GM18526 (cell line): ENCODE data around the gene PRDX2.

ENCODE experiments used
- POLR2A ChIP-seq: IDR thresholded peaks from 3 replicates; pipeline ENCODE4 v1.6.1; 2011; ENCODE audit not compliant: insufficient read length; ENCODE audit errors: extremely low read depth

Gene PRDX2

DNA sequence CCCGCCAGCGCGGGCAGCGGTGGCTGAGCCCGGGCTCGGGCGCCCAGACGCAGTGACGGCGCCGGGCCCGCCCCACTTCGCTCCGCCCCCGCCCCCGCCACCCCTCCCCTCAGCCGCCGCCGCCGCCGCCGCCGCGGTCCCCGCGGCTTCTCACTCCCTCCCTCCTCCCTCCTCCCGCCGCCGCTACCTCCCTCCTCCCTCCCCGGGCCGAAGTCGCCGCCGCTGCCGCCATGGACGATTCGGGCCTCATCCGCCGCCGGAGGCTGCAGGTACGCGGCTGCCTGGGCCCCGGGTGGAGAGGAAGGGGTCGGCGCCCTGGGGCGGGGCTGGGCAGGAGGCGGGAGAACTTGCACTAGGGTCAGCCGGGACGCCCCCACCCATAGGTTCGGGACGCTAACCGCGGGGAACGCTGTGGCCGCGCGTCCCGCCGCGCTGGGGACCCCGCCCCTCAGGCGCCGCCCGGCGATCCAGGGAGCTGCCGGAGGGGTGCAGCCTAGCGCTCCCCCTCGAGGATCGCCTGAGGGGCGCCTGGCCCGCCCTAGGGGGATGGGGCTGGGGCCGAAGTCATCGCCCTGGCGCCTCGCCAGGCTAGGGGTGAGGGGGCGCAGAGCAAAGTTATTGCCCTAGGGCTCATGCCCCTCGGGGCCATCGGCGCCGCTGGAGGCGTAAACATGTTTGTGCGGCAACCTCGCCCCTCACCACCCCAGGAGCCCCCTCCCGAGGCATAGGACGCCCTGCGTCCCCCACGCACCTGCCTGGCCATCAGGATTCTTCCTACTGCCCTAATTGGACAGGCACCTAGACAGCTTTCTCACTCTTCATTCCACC is 32.4 kb upstream of the PRDX2 start:
- no peak for TF ChIP-seq POLR2A

DNA sequence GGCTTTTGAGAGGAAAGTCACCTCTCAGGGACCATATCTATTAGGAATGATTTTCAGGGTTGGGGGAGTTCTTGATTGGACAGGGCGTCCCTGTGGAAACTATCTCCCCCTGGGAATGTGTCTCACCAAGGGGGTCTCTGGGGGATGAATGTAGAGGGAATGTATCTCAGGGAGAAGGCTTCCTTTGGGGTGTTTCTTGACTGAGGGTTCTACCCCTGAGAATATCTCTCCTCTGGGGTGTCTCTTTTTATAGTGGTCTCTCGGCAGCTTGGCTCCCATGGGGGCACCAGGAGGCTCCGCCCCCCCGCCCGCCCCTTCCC is 31.8 kb upstream of the PRDX2 start:
- TF ChIP-seq POLR2A: no peak

DNA sequence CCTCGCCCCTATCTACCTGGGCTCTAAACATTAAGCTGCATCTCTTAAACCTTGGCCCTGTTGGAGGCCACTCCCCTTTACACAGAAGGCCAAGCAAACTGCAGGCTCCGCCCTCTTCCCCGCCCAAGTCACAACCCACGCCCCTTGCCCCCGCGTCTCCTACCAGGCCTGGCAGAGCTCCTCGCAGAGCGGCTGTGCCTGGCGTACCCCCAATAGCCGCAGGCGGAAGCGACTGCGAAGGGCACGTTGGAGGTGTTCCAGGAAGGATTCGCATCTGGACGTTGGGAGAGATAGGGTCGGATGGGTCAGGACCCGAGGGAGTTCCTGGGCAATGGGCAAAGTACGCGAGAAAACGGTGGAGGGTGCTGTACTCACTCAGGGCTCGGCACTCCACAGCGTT is 26.9 kb upstream of the PRDX2 start:
- TF ChIP-seq POLR2A: no peak

DNA sequence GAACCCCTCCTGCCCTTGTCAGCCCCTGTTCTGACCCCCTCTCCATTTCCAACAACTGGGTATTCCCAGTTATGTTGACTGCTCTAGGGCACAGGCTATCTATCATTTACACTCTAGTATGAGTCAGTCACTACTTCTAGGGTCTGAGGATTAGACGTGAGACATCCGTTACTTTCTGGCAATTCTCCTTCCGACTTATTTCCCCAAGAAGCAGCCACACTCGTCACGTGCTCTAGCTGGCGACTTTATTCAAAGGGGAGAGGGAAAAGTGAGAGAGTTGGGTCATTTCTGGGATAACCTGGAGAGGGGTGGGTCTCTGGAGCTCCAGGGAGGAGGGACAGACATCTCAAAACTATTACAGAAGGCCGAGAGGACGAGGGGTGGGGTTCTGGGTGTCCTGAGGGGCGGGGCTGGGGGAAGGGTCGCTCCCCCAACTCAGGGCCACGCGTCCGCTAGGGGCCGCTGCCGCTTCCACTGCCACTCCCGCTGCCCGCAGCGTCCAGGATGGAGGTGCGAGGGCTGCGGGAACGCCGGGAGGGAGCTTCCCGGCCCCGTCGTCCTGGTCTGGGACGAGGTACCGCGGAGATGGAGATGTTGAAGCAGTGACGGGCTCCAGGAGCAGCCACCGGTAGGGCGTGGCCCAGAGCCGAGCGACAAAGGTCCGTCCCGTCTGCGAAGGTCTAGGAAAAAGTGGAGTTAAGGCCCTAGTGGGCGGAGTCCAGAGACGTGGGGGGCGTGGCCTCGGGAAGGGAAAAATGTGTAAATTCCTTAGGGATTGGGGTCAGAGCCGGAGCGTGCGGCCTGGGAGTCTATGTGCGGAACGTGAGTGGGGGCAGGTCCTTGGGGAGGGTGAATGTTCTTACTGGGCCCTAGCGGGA is 23.9 kb upstream of the PRDX2 start:
- no peak for TF ChIP-seq POLR2A

DNA sequence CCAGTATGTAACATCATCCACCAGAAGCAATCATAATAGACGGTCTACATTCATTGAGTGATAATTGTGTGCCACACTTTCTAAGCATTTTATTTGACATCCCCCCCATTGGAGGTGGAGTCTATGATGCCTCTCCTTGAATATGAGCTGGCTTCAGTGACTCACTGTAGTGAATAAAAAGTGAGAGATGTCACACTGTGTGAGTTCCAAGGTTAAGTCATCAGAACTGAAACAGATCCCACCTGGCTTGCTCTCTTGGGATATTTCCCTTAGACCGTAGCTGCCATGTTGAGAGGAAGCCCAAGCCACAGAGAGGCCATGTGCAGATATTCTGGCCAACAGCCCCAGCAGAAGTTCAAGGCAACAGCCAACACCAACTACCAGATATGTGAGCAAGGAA is 20.2 kb upstream of the PRDX2 start:
- no peak for TF ChIP-seq POLR2A

DNA sequence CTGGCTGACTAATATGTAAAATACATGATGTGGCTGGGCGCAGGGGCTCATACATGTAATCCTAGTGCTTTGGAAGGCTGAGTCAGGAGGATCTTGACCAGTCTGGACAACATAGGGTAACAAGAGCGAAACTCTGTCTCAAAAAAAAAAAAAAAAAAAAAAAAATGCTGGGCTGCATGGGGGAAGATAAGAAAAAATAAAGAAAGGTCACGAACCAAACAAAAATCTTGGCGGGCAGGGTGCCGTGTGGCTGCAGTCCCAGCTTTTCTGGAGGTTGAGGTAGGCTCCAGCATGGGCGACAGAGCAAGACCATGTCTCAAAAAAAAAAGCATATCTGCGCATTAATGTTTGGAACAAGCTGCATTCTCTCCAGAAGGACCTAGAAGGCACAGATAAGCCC is 13.5 kb upstream of the PRDX2 start:
- TF ChIP-seq POLR2A: no peak

DNA sequence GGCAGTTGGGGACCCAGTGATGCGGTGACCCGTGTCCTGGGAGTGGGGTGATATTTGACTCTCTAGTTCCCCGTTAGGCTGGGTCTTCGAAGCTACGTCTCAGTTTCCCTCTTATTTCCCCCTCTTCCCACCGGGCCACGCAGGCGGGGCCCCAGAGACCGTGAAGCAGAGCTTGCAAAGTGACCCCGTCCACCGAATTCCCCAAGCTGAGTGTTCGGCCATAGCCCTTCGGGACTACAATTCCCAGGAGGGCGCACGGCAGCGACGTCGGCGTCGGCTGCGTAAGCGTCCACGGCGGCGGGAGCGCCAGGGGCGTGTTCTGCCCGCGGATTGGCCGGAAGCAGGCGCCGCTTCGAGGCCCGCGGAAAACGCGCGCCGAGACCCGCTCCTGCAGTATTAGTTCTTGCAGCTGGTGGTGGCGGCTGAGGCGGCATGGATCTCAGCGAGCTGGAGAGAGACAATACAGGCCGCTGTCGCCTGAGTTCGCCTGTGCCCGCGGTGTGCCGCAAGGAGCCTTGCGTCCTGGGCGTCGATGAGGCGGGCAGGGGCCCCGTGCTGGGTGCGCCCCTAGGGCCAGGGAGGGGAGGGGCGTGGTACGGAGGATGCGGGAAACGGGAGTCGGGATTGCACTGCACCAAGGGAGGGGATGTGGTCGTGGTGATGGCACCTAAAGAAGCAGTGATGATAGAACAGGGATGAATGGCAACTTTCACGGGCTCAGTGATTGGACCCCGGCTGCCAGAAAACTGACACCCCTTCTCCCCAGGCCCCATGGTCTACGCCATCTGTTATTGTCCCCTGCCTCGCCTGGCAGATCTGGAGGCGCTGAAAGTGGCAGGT is 4.9 kb upstream of the PRDX2 start, which contains the start of gene RNASEH2A:
Gene RNASEH2A (plus strand): TSS at position 343 of the 840 bp plus-strand sequence. CDS start 90 bp downstream, at position 433.
- peak; percentile 83 for TF ChIP-seq POLR2A

DNA sequence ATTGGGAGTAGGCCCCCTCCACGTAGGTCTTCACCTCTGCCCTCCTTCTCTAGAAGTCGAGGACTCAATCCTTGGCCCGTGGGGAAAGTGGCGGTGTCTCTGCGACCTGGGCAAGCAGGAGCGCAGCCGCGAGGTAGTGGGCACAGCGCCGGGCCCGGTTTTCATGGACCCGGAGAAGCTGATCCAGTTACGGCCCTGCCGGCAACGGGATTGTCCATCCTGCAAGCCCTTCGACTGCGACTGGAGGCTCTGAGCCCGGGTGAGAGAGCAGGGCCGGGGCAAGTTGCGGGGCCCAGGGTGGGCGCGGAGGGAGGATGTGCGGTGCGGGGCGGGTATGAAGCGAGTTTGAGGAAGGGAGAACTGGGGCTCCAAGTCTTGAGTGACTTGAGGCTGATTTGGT is 2.5 kb upstream of the PRDX2 start:
- no peak for TF ChIP-seq POLR2A

DNA sequence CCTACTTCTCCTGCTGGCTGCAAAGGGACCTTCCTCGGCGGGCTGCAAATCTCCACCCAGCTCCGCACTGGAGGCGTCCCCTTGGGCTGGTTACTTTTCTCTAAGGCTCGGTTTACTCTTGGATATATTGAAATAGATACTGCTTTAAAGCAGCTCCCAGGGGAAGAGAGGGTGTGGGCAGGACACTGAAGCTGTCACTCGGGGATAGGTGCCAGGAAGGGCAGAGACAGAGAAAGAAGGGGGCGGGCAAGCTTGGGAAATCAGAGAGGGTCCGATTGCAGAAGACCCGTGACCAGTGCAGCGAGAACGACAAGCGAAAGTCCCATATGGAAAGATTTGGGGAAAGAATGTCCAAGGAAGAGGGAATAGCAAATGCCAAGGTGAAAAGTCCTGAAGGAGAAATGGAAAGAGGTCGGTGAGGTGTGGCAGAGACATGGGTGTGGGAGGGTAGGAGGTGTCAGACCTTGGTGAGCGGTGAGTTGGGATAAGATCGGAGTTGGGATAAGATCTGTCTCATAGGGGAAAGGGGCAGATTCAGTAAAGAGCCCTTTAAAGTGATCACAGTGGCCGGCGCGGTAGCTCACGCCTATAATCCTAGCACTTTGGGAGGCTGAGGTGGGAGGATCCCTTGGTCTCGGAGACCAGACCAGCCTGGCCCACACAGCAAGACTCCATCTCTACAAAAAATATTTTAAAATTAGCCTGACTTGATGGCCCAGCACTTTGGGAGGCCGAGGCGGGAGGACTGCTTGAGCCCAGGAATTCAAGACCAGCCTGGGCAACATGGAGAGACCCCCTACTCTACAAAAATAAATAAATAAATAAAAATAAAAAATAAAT is 887 bp upstream of the PRDX2 start:
- no peak for TF ChIP-seq POLR2A

DNA sequence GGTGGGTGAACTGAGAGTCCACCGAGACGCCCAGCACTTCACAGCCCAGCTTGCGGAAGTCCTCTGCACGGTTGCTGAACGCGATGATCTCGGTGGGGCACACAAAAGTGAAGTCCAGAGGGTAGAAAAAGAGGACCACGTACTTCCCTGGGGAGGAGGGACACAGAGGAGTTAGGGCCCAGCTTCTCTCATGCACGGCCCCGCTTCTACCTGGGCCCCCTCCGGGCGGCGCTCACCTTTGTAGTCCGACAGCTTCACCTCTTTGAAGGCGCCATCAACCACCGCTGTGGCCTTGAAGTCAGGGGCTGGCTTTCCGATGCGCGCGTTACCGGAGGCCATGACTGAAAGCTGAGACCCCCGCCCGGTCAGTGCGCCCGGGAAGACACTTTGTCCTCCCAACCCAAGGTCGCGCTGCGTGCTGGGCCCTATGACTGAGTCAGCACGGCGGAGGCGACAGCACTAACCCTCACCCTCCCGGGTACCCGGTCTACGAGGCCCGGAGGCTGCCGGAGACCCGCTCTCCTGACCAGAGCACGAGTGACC is 606 bp downstream of the PRDX2 start:
- no peak for TF ChIP-seq POLR2A

DNA sequence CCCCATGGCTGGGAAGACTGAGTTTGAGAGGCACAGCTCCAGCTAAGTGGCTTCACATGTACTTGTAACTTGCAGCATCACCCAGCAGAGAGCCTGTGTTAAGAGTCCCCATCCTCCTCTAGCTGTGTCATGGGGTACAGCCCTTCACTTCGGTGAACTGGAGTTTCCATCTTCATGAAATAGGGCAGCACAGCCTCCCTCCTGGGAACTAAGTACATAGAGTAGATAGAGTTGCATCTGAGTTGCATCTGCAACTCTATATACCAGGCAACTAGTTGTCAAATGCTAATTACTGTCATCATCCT is 1.2 kb downstream of the PRDX2 start:
- no peak for TF ChIP-seq POLR2A

DNA sequence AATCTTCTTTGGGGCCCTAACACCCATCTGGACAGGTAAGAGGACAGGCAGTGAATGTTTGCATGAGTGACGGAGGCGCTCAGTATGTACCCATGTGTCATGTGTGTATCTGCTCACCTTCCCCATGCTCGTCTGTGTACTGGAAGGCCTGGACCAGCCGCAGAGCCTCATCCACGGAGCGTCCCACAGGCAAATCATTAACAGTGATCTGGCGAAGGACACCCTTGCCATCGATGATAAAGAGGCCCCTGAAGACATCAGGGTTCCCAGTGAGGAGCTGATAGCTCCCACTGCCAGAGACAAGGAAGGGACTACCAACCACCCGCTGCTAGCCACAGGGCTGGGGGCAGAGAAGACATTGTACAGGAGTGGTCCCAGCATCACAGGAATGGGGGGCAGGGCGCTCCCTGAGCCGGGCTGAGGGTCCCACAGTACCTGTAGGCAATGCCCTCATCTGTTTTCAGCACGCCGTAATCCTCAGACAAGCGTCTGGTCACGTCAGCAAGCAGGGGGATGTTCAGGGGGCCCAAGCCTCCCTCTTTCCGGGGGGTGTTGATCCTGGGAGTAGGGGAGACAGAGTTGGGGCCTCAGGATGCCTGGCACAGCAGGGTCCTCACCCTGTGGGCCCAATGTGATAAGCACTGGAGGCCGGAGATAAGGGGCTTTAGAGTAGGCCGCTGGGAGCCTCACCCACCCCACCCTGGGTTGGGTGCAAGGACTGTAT is 1.7 kb downstream of the PRDX2 start:
- TF ChIP-seq POLR2A: no peak

DNA sequence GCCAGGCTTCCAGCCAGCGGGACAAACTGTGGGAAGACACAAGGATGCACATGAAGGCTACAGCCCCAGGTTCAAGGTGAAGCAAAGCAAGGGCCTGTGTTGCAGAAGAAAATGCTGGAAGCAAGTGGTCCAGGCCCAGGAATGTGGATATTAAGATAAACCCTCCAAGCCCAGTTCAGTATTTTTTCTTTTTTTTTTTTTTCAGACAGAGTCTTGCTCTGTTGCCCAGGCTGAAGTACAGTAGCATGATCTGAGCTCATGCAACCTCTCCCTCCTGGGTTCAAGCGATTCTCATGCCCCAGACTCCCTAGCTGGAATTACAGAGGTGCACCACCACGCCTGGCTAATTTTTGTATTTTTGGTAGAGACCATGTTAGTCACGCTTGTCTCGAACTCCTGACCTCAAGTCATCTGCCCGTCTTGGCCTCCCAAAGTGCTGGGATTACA is 4.4 kb downstream of the PRDX2 start:
- TF ChIP-seq POLR2A: no peak
